GM19438 (cell line): ENCODE data around the gene TMEM176A.
"Not testable (repeated sequence)": the region's sequence is repeated elsewhere in the genome, so short reads cannot be mapped to it uniquely, and the experiment has no call there.

ENCODE experiments used
- ATAC-seq: cut with Tn5 transposase; IDR thresholded peaks from one replicate; pipeline ENCODE4 v1.9.1; 2021; ENCODE audit warnings: low read depth; ENCODE audit not compliant: unreplicated experiment

TMEM176A gene, protein sequence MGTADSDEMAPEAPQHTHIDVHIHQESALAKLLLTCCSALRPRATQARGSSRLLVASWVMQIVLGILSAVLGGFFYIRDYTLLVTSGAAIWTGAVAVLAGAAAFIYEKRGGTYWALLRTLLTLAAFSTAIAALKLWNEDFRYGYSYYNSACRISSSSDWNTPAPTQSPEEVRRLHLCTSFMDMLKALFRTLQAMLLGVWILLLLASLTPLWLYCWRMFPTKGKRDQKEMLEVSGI

DNA sequence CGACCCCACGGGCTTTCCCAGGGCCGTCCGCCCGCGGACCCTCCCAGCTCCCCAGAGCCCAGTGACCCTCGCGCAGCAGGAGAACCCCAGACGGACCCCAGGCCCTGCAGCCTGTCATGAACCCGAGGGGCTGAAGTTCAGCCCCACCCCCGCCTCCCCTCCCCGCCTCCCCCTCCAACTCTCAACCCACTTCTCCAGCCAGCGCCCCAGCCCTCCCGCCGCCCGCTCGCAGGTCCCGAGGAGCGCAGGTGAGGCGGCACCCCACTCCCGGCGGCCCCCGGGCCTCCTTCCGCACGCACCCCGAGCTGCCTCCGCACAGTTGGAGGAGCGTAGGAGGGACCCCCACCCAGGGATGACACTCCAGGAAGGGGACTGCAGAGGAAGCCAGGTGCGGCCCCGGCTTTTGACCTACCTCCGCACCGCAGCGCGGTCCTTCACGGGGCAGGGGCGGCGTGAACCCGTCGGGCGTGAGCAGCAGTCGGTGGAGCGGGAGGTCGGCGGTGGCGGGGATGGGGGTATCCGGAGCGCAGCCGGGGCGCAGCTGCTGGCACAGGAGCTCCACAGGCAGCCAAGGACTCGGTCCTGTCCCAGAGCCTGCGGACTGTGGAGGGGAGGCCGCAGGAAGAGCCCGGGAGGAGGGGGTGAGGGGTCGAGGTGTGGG is at the start of gene TMEM176A:
TMEM176A (plus strand) TSS at position 189 of the 661 bp plus-strand sequence. CDS start 782 bp downstream, outside the sequence.
- ATAC-seq, result no peak

DNA sequence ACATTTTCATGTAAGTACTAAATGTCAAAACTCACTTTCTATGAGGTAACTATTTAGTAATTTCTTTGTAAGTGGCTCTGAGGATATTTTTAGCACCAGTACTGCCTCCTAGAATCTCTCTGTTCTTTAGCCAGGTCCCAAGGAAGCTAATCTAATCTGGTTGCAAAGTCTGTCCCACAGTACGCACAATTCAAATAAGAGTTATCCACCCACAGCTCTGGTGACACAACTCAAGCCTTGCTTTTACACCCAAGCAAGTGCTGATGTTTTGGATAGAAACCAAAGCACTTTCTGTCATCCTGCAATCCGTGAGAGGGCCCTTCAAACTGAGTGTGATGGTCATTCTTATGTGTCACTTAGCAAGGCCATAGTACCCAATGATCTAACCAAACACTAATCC is 48.9 kb upstream of the TMEM176A start:
- no peak for ATAC-seq

DNA sequence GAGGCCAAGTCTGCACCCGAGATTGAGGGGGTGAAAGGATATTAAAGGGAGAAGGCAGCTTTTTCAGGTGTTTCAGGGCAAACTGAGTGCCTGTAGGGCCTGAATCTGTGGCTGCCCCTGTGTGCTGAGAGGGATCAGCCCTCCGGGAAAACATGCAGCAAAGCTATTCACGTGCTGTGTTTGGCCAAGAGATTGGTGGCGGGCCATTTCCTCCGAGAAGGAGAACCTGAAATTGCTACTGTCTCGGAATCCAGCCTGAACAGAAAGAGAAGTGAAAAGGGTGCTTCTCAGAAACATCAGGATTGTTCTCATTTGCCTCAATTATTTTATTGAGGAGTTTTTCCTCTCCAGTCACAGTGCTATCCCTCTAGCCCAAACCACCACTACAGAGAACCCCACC is 47.3 kb upstream of the TMEM176A start:
- ATAC-seq, result no peak

DNA sequence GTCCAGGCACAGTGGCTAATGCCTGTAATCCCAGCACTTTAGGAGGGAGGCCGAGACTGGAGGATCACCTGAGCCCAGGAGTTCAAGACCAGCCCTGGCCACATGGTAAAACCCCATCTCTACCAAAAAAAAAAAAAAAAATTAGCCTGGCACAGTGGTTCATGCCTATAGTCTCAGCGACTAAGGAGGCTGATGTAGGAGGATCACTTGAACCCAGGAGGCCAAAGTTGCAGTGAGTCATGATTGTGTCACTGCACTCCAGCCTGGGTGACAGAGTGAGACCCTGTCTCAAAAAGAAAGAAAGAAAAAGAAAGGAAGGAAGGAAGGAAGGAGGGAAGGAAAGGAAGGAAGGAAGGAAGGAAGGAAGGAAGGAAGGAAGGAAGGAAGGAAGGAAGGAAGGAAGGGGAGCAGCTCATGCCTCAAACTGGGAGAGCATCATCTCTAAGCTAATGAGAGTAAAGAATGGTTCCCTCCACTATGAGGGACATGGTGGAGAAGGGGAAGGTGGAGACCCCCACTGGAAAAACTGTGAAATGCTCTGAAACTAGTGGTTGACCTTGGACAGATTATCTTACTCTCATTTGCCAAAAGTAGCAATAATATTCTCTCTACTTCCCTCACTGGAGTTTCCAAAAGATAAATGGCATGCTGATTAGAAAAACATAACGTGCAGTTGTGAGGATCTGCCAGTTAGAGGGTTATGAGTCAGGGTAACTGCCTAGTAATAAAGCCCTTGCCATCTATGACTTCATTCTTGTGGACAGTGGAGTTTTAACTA is 46.6 kb upstream of the TMEM176A start:
- no peak for ATAC-seq

DNA sequence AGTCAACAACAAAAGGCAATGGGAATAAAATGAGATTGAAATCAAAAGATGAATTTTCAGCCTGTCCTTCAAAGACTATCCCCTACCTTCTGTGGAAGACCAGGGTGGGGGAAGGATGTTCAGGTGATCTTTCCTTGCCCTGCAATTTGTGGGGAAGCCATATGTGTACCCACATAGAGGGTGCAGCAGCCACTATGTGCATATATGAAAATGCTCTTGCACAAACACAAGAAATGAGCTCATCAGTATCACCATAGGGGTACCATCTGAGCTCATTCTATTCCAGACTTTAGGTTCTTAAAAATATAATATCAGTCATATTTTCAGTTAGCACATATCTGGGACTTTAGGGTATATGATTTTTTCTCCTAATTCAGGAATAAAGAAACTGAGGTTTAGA is 45.6 kb upstream of the TMEM176A start:
- ATAC-seq, result no peak

DNA sequence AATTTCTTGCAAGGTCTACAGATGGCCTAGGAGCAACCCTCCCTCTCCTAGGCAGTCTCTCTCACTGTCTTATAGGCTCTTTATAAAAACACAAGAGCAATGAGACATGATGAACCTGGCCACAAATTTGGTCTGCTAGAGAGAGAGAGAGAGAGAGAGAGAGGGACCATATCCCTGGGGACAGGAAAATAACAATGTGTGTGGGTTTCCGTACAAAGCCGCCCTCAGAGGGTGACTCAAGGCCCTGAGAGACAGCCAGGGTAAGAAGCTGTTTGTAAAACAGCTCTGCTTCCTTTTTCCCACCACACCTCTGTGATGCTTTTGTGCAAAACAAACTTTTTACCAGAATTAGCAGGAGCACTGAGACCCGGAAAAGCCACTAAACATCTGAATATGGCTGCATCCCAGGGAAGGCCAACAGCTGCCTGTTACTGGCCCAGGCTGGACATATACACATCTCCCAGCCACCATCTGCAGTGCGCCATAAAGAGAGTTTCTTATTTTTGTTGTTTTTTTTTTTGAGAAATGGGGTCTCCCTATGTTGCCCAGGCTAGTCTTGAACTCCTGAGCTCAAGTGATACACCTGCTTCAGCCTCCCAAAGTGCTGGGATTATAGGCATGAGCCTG is 45.0 kb upstream of the TMEM176A start:
- ATAC-seq, result peak; percentile 56

DNA sequence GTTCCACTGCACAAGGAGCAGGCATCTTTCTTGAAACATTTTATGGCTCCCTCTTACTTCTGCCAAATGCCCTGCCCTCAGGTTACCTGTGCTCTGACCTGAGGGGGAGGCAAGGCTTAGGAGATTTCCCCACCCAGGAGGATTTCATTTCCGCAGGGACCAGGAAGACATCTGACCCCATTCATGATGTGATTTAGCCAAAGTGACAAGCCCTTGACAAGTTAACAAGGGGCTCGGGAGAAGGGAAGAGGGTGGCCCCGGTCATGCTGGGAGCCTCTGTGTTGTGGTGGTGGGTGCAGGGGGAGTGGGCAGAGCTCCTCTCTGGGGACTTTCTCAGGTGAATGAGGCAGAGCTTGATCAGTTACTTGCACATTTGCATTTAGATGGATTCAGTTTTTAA is 44.4 kb upstream of the TMEM176A start:
- ATAC-seq, result no peak

DNA sequence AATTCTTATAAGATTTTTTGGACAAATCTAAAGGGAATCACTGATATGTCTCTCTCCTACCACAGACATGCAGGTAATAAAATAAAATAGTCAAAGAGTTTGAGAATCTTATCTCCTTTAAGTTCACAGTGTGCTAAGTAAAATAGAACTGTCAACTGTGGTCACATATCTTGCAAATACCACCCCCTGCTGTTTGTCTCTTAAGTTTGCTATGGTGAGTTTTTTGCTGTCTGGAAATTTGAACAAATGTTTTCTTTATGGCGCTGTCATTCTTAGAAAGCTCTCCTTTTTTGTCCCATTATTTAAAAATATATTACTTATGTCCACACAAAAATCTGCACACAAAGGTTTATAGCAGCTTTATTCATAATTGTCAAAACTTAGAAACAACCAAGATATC is 43.7 kb upstream of the TMEM176A start:
- no peak for ATAC-seq

DNA sequence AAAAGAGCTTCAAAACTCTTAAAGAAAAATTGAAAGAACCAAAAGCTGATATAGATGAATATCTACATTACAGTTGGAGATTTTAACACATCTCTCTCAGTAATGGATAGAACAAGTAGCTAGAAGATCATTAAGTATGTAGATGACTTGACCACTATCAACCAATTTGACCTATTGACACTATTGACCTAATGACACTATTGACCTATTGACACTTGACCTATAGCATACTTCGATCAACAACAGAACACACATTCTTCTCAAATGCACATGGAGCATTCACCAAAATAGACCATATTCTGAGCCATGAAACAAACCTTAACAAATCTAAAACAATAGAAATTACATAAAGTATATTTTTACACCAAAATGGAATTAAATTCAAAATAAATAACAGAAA is 41.1 kb upstream of the TMEM176A start:
- ATAC-seq, result no peak

DNA sequence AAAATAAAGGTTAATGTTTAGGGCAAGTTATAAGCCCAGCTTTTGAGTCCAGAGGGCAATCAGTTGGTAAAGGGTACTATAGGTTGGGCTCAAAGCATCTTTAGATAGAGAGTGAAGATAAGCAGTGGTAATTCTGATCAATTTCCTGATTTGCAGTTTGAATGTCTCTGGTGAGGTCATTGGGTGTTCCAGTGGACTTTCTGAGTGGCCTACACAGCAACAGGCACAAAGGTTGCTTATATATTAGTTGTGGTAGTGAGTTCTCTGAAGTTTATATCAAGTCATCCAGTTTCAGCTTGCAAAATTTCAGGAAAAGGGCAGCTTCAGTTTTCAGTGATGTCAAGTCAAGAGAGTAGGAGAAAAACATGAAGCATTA is 34.2 kb upstream of the TMEM176A start:
- no peak for ATAC-seq

DNA sequence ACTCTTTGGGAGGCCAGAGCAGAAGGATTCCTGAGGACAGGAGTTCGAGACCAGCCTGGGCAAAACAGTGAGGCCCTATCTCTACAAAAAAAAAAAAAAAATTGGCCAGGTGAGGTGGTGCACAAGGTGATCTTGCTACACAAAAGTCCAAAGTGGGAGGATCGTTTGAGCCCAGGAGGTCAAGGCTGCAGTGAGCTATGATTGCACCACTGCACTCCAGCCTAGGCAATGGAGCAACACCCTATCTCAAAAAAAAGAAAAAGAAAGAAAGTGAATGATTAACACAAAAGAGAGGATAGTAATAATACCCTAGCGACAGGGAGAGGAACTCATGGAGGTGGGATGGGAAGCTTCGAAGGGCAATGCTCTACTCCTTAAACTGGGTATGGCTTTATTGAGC is 30.8 kb upstream of the TMEM176A start:
- ATAC-seq, result no peak

DNA sequence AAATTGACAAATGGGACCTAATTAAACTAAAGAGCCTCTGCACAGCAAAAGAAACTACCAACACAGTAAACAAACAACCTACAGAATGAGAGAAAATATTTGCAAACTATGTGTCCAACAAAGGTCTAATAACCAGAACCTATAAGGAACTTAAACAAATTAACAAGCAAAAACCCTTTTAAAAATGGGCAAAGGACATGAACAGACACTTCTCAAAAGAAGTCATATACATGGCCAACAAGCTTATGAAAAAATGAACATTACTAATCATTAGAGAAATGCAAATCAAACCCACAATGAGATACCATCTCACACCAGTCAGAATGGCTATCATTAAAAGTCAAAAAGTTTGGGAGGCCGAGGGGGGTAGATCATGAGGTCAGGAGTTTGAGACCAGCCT is 26.4 kb upstream of the TMEM176A start:
- not testable (repeated sequence) for ATAC-seq

DNA sequence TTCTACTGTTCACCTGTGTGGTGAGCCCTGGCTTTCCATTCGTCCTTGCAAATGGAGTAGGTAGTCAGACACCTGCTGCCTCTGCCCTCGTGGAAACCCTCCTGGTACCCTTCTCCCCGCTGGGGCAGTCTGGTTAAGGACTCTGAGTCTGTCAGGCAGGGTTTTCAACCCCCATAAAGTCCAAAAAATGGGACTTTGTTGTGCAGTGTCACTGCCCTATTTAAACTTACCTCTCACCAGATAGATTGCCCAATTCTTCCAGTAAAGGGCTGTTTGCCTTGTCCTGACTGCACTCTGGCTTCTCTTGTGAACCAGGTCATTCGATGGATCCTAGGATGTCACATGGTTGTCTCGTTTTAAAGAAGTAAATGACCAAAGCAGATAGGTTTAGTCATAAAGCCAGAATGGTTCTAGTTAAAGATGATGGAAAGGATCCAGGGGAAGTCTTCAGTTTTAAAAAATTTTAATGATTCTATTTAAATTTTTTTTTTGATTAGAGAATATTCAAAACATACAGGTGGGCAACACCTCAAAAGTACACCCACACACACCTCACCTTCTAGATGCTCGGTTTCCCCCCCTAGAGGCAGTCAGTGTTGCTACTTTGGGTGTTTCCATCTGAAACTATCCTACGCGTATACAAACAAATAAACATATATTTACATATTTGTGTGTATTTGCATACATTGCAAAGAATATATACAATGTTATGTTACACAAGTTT is 22.4 kb upstream of the TMEM176A start:
- no peak for ATAC-seq

DNA sequence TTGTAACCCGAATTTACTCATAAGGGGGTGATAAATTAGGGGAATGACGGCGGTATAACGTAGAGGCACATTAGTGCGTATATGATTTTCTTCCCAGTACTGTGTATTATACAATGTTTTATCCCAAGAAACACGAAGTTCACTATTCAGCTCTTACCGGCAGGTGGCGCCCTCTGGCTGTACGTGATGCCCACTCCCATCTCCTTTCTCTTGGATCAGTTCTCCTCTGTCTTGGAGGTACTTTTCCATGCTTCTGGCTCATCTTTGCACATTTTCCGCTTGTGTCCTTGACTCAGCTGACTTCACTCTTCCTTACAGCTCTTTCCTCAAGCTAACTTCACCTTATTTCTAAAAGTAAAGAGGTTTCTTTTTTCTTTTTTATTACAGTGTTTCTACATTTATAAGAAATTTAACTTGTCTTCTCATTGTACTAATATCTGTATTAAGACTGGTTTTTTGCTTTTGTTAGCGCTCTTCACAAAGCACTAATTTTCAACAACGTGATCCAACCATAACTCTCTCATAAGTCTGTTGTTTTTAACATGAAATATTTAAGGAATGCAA is 21.7 kb upstream of the TMEM176A start:
- no peak for ATAC-seq

DNA sequence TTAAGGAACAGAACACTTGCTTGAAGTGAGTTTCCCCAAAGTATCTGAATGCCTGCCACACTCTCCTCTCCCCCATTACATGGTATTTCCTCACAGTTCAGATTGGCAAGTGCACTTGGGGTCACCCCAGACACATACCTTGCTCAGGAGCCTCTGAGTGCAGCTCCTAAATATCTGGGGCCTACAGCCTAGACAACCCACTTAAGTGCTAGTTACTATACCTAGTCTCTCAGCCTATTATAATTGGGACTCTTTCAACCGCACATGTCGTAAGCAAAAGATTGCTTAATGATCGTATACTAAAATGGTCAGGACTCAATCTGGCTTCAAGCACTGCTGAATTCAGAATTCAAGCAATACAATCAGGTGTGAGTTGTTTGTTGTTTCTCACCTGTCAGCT is 20.3 kb upstream of the TMEM176A start:
- ATAC-seq, result no peak

DNA sequence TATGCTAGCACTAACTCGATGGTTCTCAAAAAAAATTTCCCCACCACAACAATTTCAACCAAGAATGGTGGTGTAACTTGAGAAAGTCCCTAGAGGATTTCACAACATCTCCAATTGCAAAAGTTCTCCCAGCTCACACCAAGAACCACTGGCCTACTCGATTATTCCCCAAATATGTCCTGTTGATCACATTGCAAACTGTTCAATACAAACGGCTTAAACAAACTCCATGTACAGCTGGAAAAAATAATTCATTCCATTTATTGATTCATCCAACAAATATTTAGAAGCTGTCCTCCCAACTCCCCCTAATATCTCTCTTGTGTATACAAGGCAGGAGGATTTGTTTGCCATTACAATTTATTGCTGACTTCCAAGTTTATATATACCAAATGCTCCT is 19.5 kb upstream of the TMEM176A start:
- no peak for ATAC-seq

DNA sequence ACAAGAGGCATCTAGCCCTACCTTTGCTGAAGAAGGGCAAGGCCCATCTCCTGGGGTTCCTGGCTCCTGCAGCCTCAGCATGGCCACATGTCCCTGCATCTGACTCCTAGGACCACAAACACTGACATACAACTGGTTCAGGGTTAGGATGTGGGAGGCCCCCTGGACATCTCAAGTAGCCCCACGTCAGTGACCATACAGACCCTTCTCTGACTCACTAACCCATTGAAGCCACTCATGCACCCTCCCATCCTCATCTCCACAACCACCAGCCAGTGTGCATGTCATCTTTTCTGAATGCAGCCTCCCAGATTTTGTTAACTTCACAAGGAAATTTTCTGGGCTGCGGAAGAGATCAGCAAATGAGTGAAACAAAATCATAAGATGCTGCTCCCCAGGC is 18.6 kb upstream of the TMEM176A start:
- no peak for ATAC-seq

DNA sequence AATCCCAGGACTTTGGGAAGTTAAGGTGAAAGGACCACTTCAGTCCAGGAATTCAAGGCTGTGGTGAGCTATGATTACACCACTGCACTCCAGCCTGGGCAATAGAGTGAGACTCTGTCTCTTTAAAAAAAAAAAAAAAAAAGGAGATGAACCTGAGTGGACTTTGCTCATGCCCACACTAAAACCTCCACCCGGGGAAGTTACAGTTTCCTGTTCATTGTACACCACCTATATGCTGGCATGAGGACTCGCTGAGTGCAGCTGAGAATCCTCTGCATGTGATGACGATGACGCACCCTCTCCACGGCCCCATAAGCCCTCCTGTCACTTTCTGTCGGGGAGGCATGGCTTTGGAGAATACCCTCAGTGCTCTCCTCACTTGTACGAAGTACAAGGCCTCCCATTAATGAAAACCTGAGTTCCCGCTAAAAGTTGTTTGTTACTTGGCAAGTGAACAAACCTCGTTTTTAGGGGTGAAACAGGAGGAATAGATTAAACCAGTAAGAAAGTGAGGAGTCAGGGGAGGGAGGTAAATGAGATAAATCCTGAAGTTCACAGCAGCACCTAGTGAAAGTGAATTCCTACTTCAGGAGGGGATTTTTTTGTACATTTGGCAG is 16.3 kb upstream of the TMEM176A start:
- no peak for ATAC-seq

DNA sequence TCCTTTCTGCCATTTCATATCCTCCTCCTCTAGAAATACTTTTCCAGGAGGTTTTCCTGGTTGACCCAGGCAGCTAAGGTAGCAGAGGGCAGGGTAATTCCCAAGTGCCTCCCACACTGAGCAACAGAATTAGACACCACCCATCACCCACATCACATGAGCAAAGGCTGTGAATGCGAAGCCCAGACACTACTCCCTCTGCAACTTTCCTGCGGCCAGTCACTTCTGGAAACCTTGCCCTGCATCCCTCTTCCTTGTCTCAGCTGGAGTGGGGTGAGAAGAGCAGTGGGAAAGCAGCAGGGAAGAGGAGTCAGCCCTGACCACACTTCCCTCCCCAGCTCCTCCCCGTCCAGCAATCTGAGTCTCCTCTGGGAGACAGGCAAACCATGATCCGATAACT is 15.6 kb upstream of the TMEM176A start:
- no peak for ATAC-seq
